Mucosa of stomach (tissue), 1 donor: ENCODE results near the gene ACSBG1.
A peak's percentile ranks its signal among the peaks of the same experiment; 100 is the strongest.
"Not testable (repeated sequence)": the region's sequence is repeated elsewhere in the genome, so short reads cannot be mapped to it uniquely, and the experiment has no call there.

Experiments
- H3K27me3 ChIP-seq: one replicate; pipeline ENCODE4 v1.7.0; 2013; ENCODE audit warnings: mild to moderate bottlenecking, low read length; ENCODE audit not compliant: control insufficient read depth, insufficient read depth
- H3K36me3 ChIP-seq: one replicate; pipeline ENCODE4 v1.7.0; 2013; ENCODE audit warnings: low read length; ENCODE audit not compliant: control insufficient read depth, insufficient read depth
- H3K4me1 ChIP-seq: one replicate; pipeline ENCODE4 v1.7.0; 2013; ENCODE audit warnings: mild to moderate bottlenecking, low read length; ENCODE audit not compliant: control insufficient read depth, insufficient read depth
- H3K4me3 ChIP-seq: one replicate; pipeline ENCODE4 v1.7.0; 2013; ENCODE audit warnings: low read length
- H3K9ac ChIP-seq: one replicate; pipeline ENCODE4 v1.7.0; 2013; ENCODE audit warnings: mild to moderate bottlenecking, low read length, moderate library complexity
- H3K9me3 ChIP-seq: one replicate; pipeline ENCODE4 v1.7.0; 2013; ENCODE audit warnings: mild to moderate bottlenecking, low read length, moderate library complexity; ENCODE audit not compliant: control insufficient read depth
- donor health status: Pancreatic carcinoma.

ACSBG1 gene

DNA sequence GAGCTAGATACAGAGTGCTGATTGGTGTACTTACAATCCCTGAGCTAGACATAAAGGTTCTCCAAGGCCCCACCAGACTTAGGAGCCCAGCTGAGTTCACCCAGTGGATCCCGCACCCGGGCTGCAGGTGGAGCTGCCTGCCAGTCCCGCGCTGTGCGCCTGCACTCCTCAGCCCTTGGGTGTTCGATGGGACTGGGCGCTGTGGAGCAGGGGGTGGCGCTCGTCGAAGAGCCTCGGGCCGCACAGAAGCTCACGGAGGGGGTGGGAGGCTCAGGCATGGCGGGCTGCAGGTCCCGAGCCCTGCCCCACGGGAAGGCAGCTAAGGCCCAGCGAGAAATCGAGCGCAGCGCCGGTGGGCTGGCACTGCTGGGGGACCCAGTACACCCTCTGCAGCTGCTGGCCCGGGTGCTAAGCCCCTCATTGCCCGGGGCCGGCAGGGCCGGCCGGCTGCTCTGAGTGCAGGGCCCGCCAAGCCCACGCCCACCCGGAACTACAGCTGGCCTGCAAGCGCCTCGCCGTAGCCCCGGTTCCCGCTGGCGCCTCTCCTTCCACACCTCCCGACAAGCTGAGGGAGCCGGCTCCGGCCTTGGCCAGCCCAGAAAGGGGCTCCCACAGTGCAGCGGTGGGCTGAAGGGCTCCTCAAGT is 11.7 kb upstream of the ACSBG1 start:
- H3K36me3 ChIP-seq, H3K4me3 ChIP-seq, H3K9ac ChIP-seq, H3K9me3 ChIP-seq, H3K27me3 ChIP-seq: not testable (repeated sequence)
- H3K4me1 ChIP-seq, result peaks cover 16% of the 10 kb centered on the region

DNA sequence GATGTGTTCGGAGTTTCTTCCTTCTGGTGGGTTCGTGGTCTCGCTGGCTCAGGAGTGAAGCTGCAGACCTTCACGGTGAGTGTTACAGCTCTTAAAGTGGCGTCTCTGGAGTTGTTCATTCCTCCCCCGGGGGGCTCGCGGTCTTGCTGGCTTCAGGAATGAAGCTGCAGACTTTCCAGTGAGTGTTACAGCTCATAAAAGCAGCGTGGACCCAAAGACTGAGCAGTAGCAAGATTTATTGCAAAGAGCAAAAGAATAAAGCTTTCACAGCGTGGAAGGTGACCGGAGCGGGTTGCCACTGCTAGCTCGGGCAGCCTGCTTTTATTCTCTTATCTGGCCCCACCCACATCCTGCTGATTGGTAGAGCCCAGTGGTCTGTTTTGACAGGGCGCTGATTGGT is 11.0 kb upstream of the ACSBG1 start:
- H3K36me3 ChIP-seq, H3K27me3 ChIP-seq, H3K4me3 ChIP-seq, H3K9me3 ChIP-seq, H3K9ac ChIP-seq: not testable (repeated sequence)
- peaks cover 20% of the 10 kb centered on the region for H3K4me1 ChIP-seq

DNA sequence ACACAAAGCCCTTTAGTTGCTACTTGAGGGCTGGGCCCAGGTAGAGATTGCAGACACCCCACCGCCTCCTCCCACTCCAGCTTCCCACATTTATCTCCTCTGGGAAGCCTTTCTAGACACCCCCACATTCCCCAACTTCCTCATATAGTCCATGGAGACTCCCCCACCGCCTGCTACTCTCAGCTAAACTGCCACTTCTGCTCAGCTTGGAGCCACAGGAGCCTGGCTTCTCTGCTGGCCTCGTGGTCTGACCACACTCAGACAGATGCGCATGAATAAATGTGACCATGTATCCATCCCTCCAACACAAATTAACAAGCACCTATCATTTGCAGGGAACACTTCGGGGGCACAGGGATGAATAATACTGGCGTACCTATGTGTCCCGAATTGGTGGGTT is 10.5 kb upstream of the ACSBG1 start:
- no peak overlapping the region for H3K9ac ChIP-seq
- no peaks in the 10 kb centered on the region for H3K36me3 ChIP-seq
- peaks cover 20% of the 10 kb centered on the region for H3K4me1 ChIP-seq
- no peak overlapping the region for H3K4me3 ChIP-seq
- peaks cover 3% of the 10 kb centered on the region for H3K27me3 ChIP-seq
- H3K9me3 ChIP-seq, result no peaks in the 10 kb centered on the region

DNA sequence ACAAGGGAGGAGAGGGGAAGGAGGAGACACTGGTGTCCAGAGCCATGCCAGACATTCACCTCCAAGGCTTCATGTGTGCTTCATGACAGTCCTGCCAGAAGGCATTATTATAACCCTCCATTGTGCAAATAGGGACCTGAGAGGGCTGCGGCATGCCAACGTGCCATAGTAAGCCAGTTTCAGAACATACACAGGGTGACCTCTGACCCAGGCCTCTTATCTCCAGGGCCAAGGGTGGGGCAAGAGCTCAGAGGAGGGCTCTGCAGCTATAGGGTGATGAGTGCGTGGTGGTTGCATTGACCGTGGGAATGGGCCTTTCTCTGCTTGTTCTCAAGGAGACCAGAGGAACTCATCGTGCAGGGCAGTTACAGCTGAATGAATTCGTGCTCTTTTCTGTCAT is 9.7 kb upstream of the ACSBG1 start:
- Histone ChIP-seq H3K36me3 (no peaks in the 10 kb centered on the region), H3K27me3 (peaks cover 3% of the 10 kb centered on the region), H3K9me3 (no peaks in the 10 kb centered on the region), H3K4me3 (no peak overlapping the region), H3K9ac (peak overlapping the region; percentile 57), H3K4me1 (peaks cover 20% of the 10 kb centered on the region)

DNA sequence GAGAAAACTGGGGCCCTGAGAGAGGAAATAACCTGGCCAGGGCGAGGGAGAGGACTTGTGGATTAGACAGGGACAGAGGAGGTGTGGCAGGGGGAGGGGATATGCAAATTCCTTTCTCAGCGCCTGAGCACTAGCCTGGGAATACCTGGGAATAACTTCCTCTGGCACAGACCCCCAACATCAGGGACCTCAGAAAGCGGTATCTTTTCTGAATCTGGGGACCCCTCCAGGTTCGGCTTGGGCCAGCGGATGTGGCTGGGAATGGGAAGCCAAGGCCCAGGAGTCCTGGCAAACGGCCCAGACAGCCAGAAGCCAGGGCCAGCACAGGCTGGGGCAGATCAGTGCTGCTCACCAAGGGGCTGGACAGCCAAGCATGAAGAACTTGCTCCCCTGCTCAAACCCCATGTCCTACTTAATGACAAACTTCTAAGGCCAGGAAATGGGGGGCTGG is 9.2 kb upstream of the ACSBG1 start:
- Histone ChIP-seq H3K4me1 (peaks cover 20% of the 10 kb centered on the region), H3K9me3 (no peaks in the 10 kb centered on the region), H3K36me3 (no peaks in the 10 kb centered on the region), H3K4me3 (no peak overlapping the region), H3K27me3 (peaks cover 3% of the 10 kb centered on the region), H3K9ac (peak overlapping the region; percentile 57)

DNA sequence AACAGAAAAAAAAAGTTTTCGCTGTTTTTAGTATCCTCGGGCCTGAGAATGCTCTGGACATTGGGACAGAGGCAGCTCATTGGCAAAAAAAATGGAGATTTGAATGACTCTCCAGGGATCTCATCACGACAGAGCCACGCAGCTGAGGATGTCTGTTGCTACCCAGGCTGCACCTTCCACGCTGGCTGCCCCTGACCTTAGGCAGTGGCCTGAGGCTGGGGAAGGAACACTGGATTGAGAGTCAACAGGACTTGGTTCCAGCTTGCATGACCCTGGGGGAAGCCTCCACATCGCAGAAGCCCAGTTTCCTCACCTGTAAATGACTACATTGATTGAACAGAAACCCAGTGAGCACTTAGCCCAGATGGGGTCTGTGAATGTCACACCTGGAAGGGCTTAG is 8.7 kb upstream of the ACSBG1 start:
- Histone ChIP-seq H3K36me3 (no peaks in the 10 kb centered on the region), H3K9ac (peak overlapping the region; percentile 57), H3K9me3 (no peaks in the 10 kb centered on the region), H3K27me3 (peaks cover 3% of the 10 kb centered on the region), H3K4me1 (peaks cover 20% of the 10 kb centered on the region), H3K4me3 (no peak overlapping the region)

DNA sequence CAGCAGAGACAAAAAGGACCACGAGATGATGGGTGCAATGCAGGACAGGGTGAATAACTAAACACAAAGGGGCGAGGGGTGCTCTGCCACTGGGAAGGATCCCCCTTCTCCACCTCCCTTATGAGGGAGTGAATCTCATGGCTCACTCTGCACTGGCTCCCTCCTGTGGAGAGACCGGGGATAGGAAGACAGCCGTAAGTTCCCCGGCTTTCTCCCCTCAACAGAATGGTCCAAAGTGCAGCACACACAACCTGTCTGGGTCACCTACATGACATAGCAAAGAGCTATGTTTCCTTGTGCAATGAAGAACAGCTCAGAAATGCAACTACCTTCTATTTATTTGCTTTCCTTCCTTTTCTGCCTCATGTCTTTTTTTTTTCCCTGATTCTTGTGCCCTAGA is 7.8 kb upstream of the ACSBG1 start:
- Histone ChIP-seq H3K4me1 (peaks cover 20% of the 10 kb centered on the region), H3K27me3 (peaks cover 3% of the 10 kb centered on the region), H3K4me3 (no peak overlapping the region), H3K36me3 (no peaks in the 10 kb centered on the region), H3K9me3 (no peaks in the 10 kb centered on the region), H3K9ac (no peak overlapping the region)

DNA sequence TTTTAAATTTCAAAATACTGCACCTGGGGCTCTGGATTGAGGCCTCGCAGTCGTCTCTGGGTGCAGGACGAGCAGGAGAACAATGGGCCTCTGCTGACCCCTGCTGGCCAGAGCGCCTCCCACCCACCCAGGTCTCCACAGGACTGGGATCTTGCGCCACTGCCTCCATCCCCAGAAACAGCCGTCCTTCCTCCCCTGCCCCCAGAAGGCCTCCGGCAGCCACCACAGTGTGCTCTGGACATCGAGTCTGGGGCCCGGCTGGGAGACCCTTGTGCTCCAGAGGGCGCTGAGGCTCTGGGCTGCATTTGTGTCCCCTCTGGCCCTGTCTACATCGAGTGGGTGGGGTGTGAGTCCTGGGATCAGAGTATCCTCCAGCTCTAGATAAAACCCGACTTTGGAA is 6.7 kb upstream of the ACSBG1 start:
- no peaks in the 10 kb centered on the region for H3K9me3 ChIP-seq
- no peaks in the 10 kb centered on the region for H3K36me3 ChIP-seq
- peaks cover 20% of the 10 kb centered on the region for H3K4me1 ChIP-seq
- peaks cover 3% of the 10 kb centered on the region for H3K27me3 ChIP-seq
- no peak overlapping the region for H3K9ac ChIP-seq
- H3K4me3 ChIP-seq, result no peak overlapping the region

DNA sequence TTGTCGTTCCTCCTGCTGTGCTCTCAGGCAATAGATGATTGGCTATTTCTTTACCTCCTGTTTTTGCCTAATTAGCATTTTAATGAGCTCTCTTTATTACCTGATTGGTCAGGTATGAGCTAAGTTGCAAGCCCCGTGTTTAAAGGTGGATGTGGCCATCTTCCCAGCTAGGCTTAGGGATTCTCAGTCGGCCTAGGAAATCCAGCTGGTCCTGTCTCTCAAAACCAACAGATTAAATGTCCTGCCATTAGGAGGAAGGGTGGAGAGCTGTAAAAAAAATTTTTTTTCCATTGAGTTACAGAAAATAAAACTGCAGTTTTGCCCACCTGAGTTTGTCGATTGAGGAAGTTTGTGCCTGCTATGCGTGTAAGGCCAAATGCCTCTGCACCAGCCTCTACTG is 5.4 kb upstream of the ACSBG1 start:
- H3K9ac ChIP-seq, result no peak overlapping the region
- H3K27me3 ChIP-seq, result peaks cover 5% of the 10 kb centered on the region
- H3K4me3 ChIP-seq, result no peak overlapping the region
- peaks cover 20% of the 10 kb centered on the region for H3K4me1 ChIP-seq
- no peaks in the 10 kb centered on the region for H3K36me3 ChIP-seq
- H3K9me3 ChIP-seq, result no peaks in the 10 kb centered on the region

DNA sequence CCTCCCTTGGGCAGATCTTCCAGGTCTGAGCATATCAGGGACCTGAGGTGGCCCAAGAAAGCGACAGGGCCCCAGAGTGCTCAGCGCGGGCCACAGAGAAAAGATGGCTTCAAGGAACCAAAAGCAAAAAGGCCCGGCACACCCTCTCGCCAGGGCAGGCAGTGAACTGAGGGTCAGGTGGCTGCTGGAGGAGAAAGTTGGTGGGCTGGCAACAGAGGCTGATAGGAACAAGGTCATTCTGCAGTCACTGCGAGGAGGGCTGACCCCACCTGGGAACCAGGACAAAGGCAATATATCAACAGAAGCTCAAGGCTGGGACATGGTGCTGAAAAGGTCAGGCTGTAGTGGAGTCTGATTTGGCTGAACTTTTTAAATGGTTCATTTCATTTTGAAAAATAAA is 2.8 kb upstream of the ACSBG1 start:
- Histone ChIP-seq H3K4me3 (no peak overlapping the region), H3K9me3 (no peaks in the 10 kb centered on the region), H3K27me3 (peaks cover 9% of the 10 kb centered on the region), H3K36me3 (no peaks in the 10 kb centered on the region), H3K4me1 (peaks cover 6% of the 10 kb centered on the region), H3K9ac (no peak overlapping the region)

DNA sequence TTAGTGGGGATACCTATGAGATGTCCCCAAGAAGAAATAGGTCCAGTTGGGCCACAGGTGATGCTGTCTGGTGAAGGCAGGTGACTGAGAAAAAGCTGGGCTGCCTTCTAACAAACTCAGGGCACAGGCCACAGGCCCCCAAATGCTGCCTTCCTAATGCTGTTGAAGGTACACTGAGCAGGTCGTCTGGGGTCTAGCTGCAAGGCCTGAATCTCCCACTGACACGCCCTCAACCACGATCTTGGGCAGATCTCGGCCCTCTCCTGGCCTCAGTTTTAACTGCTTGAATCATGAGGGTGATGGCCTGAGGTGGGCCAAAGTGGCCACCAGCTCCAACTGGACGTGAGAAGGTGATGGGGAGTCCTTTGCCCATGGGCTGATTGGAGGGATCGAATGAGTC is 2.1 kb upstream of the ACSBG1 start:
- H3K27me3 ChIP-seq, result peaks cover 9% of the 10 kb centered on the region
- H3K4me1 ChIP-seq, result peaks cover 6% of the 10 kb centered on the region
- H3K4me3 ChIP-seq, result no peak overlapping the region
- no peaks in the 10 kb centered on the region for H3K36me3 ChIP-seq
- no peaks in the 10 kb centered on the region for H3K9me3 ChIP-seq
- no peak overlapping the region for H3K9ac ChIP-seq

DNA sequence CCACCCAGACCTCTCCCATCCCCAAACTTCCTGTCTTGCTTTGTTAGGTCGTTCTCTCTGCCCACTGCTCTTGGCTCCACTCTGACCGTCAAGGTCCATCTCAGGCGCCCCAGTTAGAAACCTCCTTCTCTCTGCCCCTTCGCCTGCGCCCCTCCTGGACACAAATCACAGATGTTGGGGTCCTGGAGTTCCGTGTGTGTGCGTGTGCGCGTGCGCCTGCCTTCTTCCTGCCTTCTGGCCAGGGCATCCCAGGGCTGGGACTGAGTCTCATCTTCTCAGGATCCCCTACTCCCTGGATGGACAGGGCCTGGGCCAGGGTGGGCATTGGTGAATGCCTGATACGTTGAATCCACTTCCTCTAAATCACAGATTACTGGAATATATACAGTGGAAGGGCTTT is 869 bp downstream of the ACSBG1 start:
- Histone ChIP-seq H3K36me3 (no peaks in the 10 kb centered on the region), H3K4me3 (no peak overlapping the region), H3K9ac (no peak overlapping the region), H3K9me3 (no peaks in the 10 kb centered on the region), H3K4me1 (no peaks in the 10 kb centered on the region), H3K27me3 (peaks cover 8% of the 10 kb centered on the region)

DNA sequence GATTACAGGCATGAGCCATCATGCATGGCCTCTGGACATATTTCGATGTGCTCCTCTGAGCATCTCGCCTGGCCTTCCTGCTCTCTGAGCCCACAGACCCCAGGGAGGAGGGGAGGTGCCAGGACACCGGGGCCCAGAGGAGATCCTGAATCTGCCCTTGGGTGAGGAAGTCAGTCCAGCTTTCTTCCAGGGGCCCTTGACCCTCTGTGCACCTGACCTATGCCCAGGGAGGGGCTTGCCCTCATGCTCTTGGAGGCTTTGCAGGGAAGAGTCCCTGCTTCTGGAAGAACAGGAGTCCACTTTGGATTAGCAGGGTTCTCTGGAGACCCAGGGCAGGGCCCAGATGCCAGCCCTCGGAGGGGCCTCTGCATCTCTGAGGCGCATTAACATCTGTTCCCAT is 1.4 kb downstream of the ACSBG1 start:
- no peaks in the 10 kb centered on the region for H3K36me3 ChIP-seq
- H3K9me3 ChIP-seq, result no peaks in the 10 kb centered on the region
- H3K27me3 ChIP-seq, result peaks cover 8% of the 10 kb centered on the region
- no peak overlapping the region for H3K4me3 ChIP-seq
- H3K4me1 ChIP-seq, result no peaks in the 10 kb centered on the region
- no peak overlapping the region for H3K9ac ChIP-seq
